GM12878 (cell line): ENCODE results near the gene C1QTNF9B. TPM values are rescaled to one million over a fixed set of nuclear protein-coding genes. Genes with fewer than 3 reads are reported as not detected.

Experiments used
- ATF2 ChIP-seq: IDR thresholded peaks from 2 replicates; pipeline ENCODE4 v1.6.1; 2012; ENCODE audit warnings: low read length, inconsistent platforms
- BCL3 ChIP-seq: IDR thresholded peaks from 2 replicates; pipeline ENCODE4 v1.6.1; 2011; ENCODE audit warnings: borderline replicate concordance, low read depth, mild to moderate bottlenecking, moderate library complexity, low read length; ENCODE audit not compliant: insufficient read depth, poor library complexity, severe bottlenecking
- BRCA1 ChIP-seq: IDR thresholded peaks from 2 replicates; pipeline ENCODE4 v1.6.1; 2011; ENCODE audit warnings: low read depth, low read length, improper control_type of control experiment
- CBFB ChIP-seq: IDR thresholded peaks from 2 replicates; pipeline ENCODE4 v1.6.1; 2016; ENCODE audit warnings: antibody characterized with exemption, low read depth
- DPF2 ChIP-seq: fragments of 450-650 bp; IDR thresholded peaks from 2 replicates; pipeline ENCODE4 v1.6.1; 2017; ENCODE audit warnings: mild to moderate bottlenecking
- E2F8 ChIP-seq: fragments of 450-650 bp; IDR thresholded peaks from 2 replicates; pipeline ENCODE4 v1.6.1; 2018; ENCODE audit warnings: mild to moderate bottlenecking, low read depth, moderate library complexity; ENCODE audit not compliant: partially characterized antibody
- EP300 ChIP-seq, 2 experiments: fragments of 150-350 bp in 1 of 2; IDR thresholded peaks; 2 replicates each; pipeline ENCODE4 v1.6.1; 2011 to 2012; ENCODE audit warnings: low read depth in 2 of 2, low read length in 2 of 2, borderline replicate concordance in 1 of 2, improper control_type of control experiment in 1 of 2, inconsistent platforms in 1 of 2; ENCODE audit not compliant: control insufficient read depth in 1 of 2
- ESRRA ChIP-seq: IDR thresholded peaks from 2 replicates; pipeline ENCODE4 v1.6.1; 2012; ENCODE audit warnings: mild to moderate bottlenecking, low read length, improper control_type of control experiment
- GABPA ChIP-seq: IDR thresholded peaks from 2 replicates; pipeline ENCODE4 v1.6.1; 2014; ENCODE audit warnings: antibody characterized with exemption, low read depth, mild to moderate bottlenecking, inconsistent platforms
- IRF3 ChIP-seq: fragments of 450-650 bp; IDR thresholded peaks from 2 replicates; pipeline ENCODE4 v1.6.1; 2014; ENCODE audit warnings: mild to moderate bottlenecking
- MTA2 ChIP-seq: fragments of 450-650 bp; IDR thresholded peaks from 2 replicates; pipeline ENCODE4 v1.6.1; 2016; ENCODE audit warnings: low read depth, mild to moderate bottlenecking, moderate library complexity
- NFXL1 ChIP-seq: fragments of 450-650 bp; IDR thresholded peaks from 2 replicates; pipeline ENCODE4 v1.6.1; 2017; ENCODE audit warnings: antibody characterized with exemption, mild to moderate bottlenecking, borderline replicate concordance
- NFYB ChIP-seq: IDR thresholded peaks from 2 replicates; pipeline ENCODE4 v1.6.1; 2011; ENCODE audit warnings: low read depth, mild to moderate bottlenecking, low read length, improper control_type of control experiment, moderate library complexity; ENCODE audit not compliant: insufficient read depth
- POLR2AphosphoS2 ChIP-seq: IDR thresholded peaks from 2 replicates; pipeline ENCODE4 v1.6.1; 2011; ENCODE audit warnings: low read depth, mild to moderate bottlenecking, low read length, improper control_type of control experiment, moderate library complexity
- RB1 ChIP-seq: fragments of 450-650 bp; formaldehyde crosslinking; IDR thresholded peaks from 2 replicates; pipeline ENCODE4 v1.6.1; 2017; ENCODE audit warnings: mild to moderate bottlenecking, borderline replicate concordance
- RCOR1 ChIP-seq: conservative IDR thresholded peaks from 2 replicates; pipeline ENCODE4 v1.6.1; 2012; ENCODE audit warnings: low read depth, low read length, improper control_type of control experiment
- RELA ChIP-seq: fragments of 450-650 bp; IDR thresholded peaks from 2 replicates; pipeline ENCODE4 v1.8.0; 2014; ENCODE audit warnings: borderline replicate concordance; ENCODE audit not compliant: partially characterized antibody
- SMC3 ChIP-seq: IDR thresholded peaks from 2 replicates; pipeline ENCODE4 v1.6.1; 2011; ENCODE audit warnings: low read length, improper control_type of control experiment, borderline replicate concordance
- SP1 ChIP-seq: IDR thresholded peaks from one replicate; pipeline ENCODE4 v1.6.1; 2011; ENCODE audit warnings: low read depth, low read length
- STAT3 ChIP-seq: IDR thresholded peaks from 2 replicates; pipeline ENCODE4 v1.6.1; 2011; ENCODE audit warnings: low read depth, low read length, improper control_type of control experiment
- TCF3 ChIP-seq: IDR thresholded peaks from 2 replicates; pipeline ENCODE4 v1.6.1; 2012; ENCODE audit warnings: low read depth, mild to moderate bottlenecking, low read length, borderline replicate concordance; ENCODE audit not compliant: insufficient read depth
- YY1 ChIP-seq: IDR thresholded peaks from 2 replicates; pipeline ENCODE4 v1.6.1; 2011; ENCODE audit warnings: low read depth, mild to moderate bottlenecking, low read length
- ZNF384 ChIP-seq: IDR thresholded peaks from 2 replicates; pipeline ENCODE4 v1.6.1; 2012; ENCODE audit warnings: low read depth, mild to moderate bottlenecking, low read length, improper control_type of control experiment, borderline replicate concordance
- polyA plus RNA-seq, 11 experiments: library from polyadenylated mRNA; depleted of rRNA in 4 of 11; unstranded in 6 of 11; stranded (reverse) in 5 of 11; fragments of >200 nt; fragmentation: Nextera tagmentation in 4 of 11; fragmentation: Illumina TruSeq in 1 of 11; extraction: Ambion mirVana in 4 of 11; extraction: Trizol in 1 of 11; gene quantifications; 1 replicate in 1 of 11; 2 replicates in 10 of 11; pipeline versions ENCODE4 v1.2.1 to v1.2.3, GENCODE V29; 2011 to 2016; ENCODE audit warnings: inconsistent platforms in 2 of 11, missing spikeins in 2 of 11, low read depth in 1 of 11
- total RNA-seq, 4 experiments: library from RNA; depleted of rRNA in 3 of 4; stranded (reverse); fragments of >200 nt in 3 of 4; fragmentation: Illumina TruSeq in 1 of 4; extraction: Trizol in 1 of 4; gene quantifications; 2 replicates each; pipeline versions ENCODE4 v1.2.1 to v1.2.3, GENCODE V29; 2013 to 2021

The C1QTNF9B gene
- total and polyA plus RNA-seq, 10 of the 15 experiments (the other 5 are each of a cell fraction or from before 2014, with no cell fraction given), result 0.10 to 0.48 (median 0.32) TPM; not detected in 6

GRCh38 chr13:23888658-23889614 is 8.4 kb downstream of the C1QTNF9B start, which contains the start of gene MIPEP (continued):
- TF ChIP-seq POLR2AphosphoS2 (no peak), ZNF384 (no peak), YY1 (peak; percentile 78), TCF3 (no peak), RCOR1 (no peak), STAT3 (no peak), NFXL1 (no peak), BRCA1 (no peak), BCL3 (no peak), RELA (peak; percentile 96), GABPA (0 out of 2 replicates have a peak, but pooled peaks have one; percentile 38), ESRRA (peak; percentile 72; the same call in 1 of the 2 replicates), SMC3 (no peak; the same call in none of the 2 replicates), ATF2 (no peak), EP300 (IDR thresholded peaks at IDR 0.05; ENCODE audit: borderline replicate concordance in 1 of 2, control insufficient read depth in 1 of 2, low read depth in 2 of 2, low read length in 2 of 2) (peak in 1 of 2 experiments; percentile 15; a peak in 1 of 4 replicates), DPF2 (peak; percentile 65), CBFB (peak; percentile 30; the same call in 1 of the 2 replicates), E2F8 (no peak), IRF3 (no peak), MTA2 (no peak), RB1 (peak; percentile 95; the same call in 1 of the 2 replicates), SP1 (peak; percentile 86), NFYB (no peak)
